IMR-90 (cell line): Measurements from ENCODE around the gene SUGCT. TPM values are rescaled to one million over a fixed set of nuclear protein-coding genes. Genes with fewer than 3 reads are reported as not detected.

Source experiments
- ATAC-seq: fragments of 200-7000 bp; cut with Tn5 transposase; 2 replicates; pipeline ENCODE4 v1.9.1; 2020; ENCODE audit warnings: low read depth, mild to moderate bottlenecking, moderate library complexity
- BruUV-seq: library from RNA; stranded (reverse); fragments of 400-500 nt; replicated peaks from 2 replicates; lab custom pipeline; 2021; lab: Mats Ljungman, UMichigan
- CTCF ChIA-PET: fragments of 300-600 bp; formaldehyde crosslinking; extraction: SDS; loops from one replicate; lab custom pipeline; 2021; ENCODE audit warnings: antibody characterized with exemption; lab: Yijun Ruan, JAX
- POLR2A ChIA-PET: fragments of 300-600 bp; sonication (Branson Sonifier 250); formaldehyde crosslinking; loops from one replicate; lab custom pipeline; 2022; ENCODE audit warnings: antibody characterized with exemption; ENCODE audit not compliant: unreplicated experiment; lab: Charles Lee
- DNase-seq: peaks from one replicate; pipeline ENCODE4 v3.0.0; 2013
- H2AFZ ChIP-seq: replicated peaks from 2 replicates; pipeline ENCODE3; 2013; ENCODE audit warnings: low read length, mild to moderate bottlenecking; ENCODE audit not compliant: poor library complexity
- H2AK5ac ChIP-seq: 2 replicates; pipeline ENCODE4 v1.6.1; 2013; ENCODE audit warnings: low read depth, low read length, inconsistent platforms
- H2AK9ac ChIP-seq: replicated peaks from 2 replicates; pipeline ENCODE3; 2013; ENCODE audit warnings: mild to moderate bottlenecking, low read depth, low read length, moderate library complexity; ENCODE audit not compliant: poor library complexity
- H2BK120ac ChIP-seq: 2 replicates; pipeline ENCODE4 v1.6.1; 2013; ENCODE audit warnings: low read depth, low read length, inconsistent platforms
- H2BK15ac ChIP-seq: 3 replicates; pipeline ENCODE4 v1.6.1; 2013; ENCODE audit warnings: low read depth, low read length, inconsistent platforms
- H2BK20ac ChIP-seq: 2 replicates; pipeline ENCODE4 v1.6.1; 2013; ENCODE audit warnings: low read depth, mild to moderate bottlenecking, inconsistent platforms, low read length, moderate library complexity
- H2BK5ac ChIP-seq: 2 replicates; pipeline ENCODE4 v1.6.1; 2013; ENCODE audit warnings: mild to moderate bottlenecking, low read depth, low read length, inconsistent platforms; ENCODE audit not compliant: poor library complexity, severe bottlenecking
- H3K14ac ChIP-seq: replicated peaks from 2 replicates; pipeline ENCODE4 v1.6.1; 2013; ENCODE audit warnings: low read depth, low read length, inconsistent platforms
- H3K18ac ChIP-seq: 2 replicates; pipeline ENCODE4 v1.6.1; 2013; ENCODE audit warnings: low read depth, low read length, control low read depth
- H3K23ac ChIP-seq: 2 replicates; pipeline ENCODE4 v1.6.1; 2013; ENCODE audit warnings: low read depth, low read length, inconsistent platforms
- H3K27ac ChIP-seq: 2 replicates; pipeline ENCODE4 v1.5.1; 2013; ENCODE audit warnings: mild to moderate bottlenecking, control low read depth, low read length; ENCODE audit not compliant: insufficient read depth
- H3K27me3 ChIP-seq: 2 replicates; pipeline ENCODE4 v1.6.1; 2013; ENCODE audit warnings: low read length; ENCODE audit not compliant: control insufficient read depth, insufficient read depth
- H3K36me3 ChIP-seq: 2 replicates; pipeline ENCODE4 v1.6.1; 2013; ENCODE audit warnings: low read length, mixed read lengths; ENCODE audit not compliant: control insufficient read depth, insufficient read depth
- H3K4ac ChIP-seq: 2 replicates; pipeline ENCODE4 v1.6.1; 2013; ENCODE audit warnings: low read depth, low read length, inconsistent platforms
- H3K4me1 ChIP-seq: 2 replicates; pipeline ENCODE4 v1.6.1; 2013; ENCODE audit warnings: low read length, mixed read lengths; ENCODE audit not compliant: control insufficient read depth, insufficient read depth
- H3K4me2 ChIP-seq: 2 replicates; pipeline ENCODE4 v1.6.1; 2013; ENCODE audit warnings: low read depth, mild to moderate bottlenecking, control low read depth, low read length, moderate library complexity
- H3K4me3 ChIP-seq: 2 replicates; pipeline ENCODE4 v1.5.1; 2013; ENCODE audit warnings: low read depth, mild to moderate bottlenecking, control low read depth, low read length, moderate library complexity; ENCODE audit not compliant: insufficient read depth
- H3K56ac ChIP-seq: 2 replicates; pipeline ENCODE4 v1.6.1; 2013; ENCODE audit warnings: low read length, inconsistent platforms; ENCODE audit not compliant: insufficient read depth; ENCODE audit errors: extremely low read depth
- H3K79me1 ChIP-seq, 2 experiments: 2 replicates each; pipeline ENCODE4 v1.6.1; 2013; ENCODE audit warnings: low read length in 2 of 2, inconsistent platforms in 1 of 2, low read depth in 1 of 2
- H3K9ac ChIP-seq: 2 replicates; pipeline ENCODE4 v1.6.1; 2013; ENCODE audit warnings: low read depth, low read length, control low read depth
- H3K9me1 ChIP-seq: 2 replicates; pipeline ENCODE4 v1.6.1; 2013; ENCODE audit warnings: low read length, inconsistent platforms; ENCODE audit not compliant: insufficient read depth
- H3K9me3 ChIP-seq: 2 replicates; pipeline ENCODE4 v1.6.1; 2013; ENCODE audit warnings: low read length; ENCODE audit not compliant: control insufficient read depth, insufficient read depth
- H4K20me1 ChIP-seq: 2 replicates; pipeline ENCODE4 v1.6.1; 2013; ENCODE audit warnings: low read length, inconsistent platforms; ENCODE audit not compliant: insufficient read depth
- H4K5ac ChIP-seq: 2 replicates; pipeline ENCODE4 v1.6.1; 2013; ENCODE audit warnings: mild to moderate bottlenecking, low read depth, low read length, control low read depth
- H4K8ac ChIP-seq, 2 experiments: 2 replicates each; pipeline ENCODE4 v1.6.1; 2013; ENCODE audit warnings: low read depth in 2 of 2, low read length in 2 of 2, control low read depth in 1 of 2, inconsistent platforms in 1 of 2
- H4K91ac ChIP-seq: 2 replicates; pipeline ENCODE4 v1.6.1; 2013; ENCODE audit warnings: low read depth, low read length, inconsistent platforms; ENCODE audit not compliant: insufficient read depth
- MAFK ChIP-seq: IDR thresholded peaks from 2 replicates; pipeline ENCODE4 v1.6.1; 2012; ENCODE audit warnings: low read depth, low read length, improper control_type of control experiment
- dilution Hi-C: fragments of 300-500 bp; cut with HindIII; formaldehyde crosslinking; loops from one replicate; pipeline ENCODE4 v1.14.3; 2018; ENCODE audit warnings: low sequenced_read_pairs; ENCODE audit not compliant: unreplicated experiment
- in situ Hi-C: fragments of 300-500 bp; cut with MboI; formaldehyde crosslinking; loops from 3 replicates; pipeline ENCODE4 v1.14.3; 2019; ENCODE audit warnings: low sequenced_read_pairs, inconsistent platforms, mixed read lengths
- intact Hi-C: fragments of 100-400 bp; cut with micrococcal nuclease; formaldehyde crosslinking; loops from 2 replicates; pipeline ENCODE4 v1.10.0; 2022
- polyA plus RNA-seq, 3 experiments: library from polyadenylated mRNA; depleted of rRNA; stranded (reverse); fragments of >200 nt; gene quantifications; 2 replicates each; pipeline ENCODE4 v1.2.3, GENCODE V29; 2012; ENCODE audit warnings: low replicate concordance in 1 of 3
- total RNA-seq: library from RNA; depleted of rRNA; stranded (reverse); fragments of >200 nt; gene quantifications from 2 replicates; pipeline ENCODE4 v1.2.3, GENCODE V29; 2012

Gene SUGCT
- total and polyA plus RNA-seq, 2 of the 4 experiments (the other 2 are of a cell fraction): 5.9 to 8.3 TPM

DNA sequence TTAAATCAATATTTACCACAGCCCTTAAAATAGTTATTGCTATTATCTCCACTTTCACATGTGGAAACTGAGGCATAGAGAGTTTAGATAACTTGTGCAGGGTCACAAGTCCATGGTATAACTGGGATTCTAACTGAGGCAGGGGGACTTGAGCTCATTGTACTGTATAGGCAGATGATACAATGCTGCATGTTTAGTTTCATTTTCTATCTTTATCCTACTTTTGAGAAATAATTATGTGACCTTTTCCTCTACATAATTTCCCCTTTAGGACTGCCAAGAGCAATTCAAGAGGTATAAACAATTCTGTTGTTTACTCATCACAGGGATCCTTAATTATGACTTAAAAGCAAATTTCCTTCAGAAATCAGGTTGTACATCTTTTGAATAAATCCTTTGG lies 193.1 kb downstream of the SUGCT start:
- Histone ChIP-seq H3K4me2 (peak overlapping the region; percentile 90; the same call in 1 of the 2 replicates), H4K5ac (peak overlapping the region; percentile 55; the same call in 1 of the 2 replicates), H3K79me1 (no peaks in the 10 kb centered on the region), H4K20me1 (no peaks in the 10 kb centered on the region), H2BK120ac (peak overlapping the region; percentile 72; the same call in 1 of the 2 replicates), H3K4ac (no peak overlapping the region; the same call in 1 of the 2 replicates), H3K9ac (no peak overlapping the region; the same call in 1 of the 2 replicates), H3K27ac (no peak overlapping the region), H2BK15ac (peak overlapping the region; percentile 48; the same call in 1 of the 3 replicates), H3K36me3 (no peaks in the 10 kb centered on the region), H2AFZ (no peak overlapping the region), H4K8ac (peak overlapping the region in 1 of 2 experiments; percentile 72; a peak in 2 of 4 replicates), H2AK5ac (no peak overlapping the region), H3K18ac (peak overlapping the region; percentile 85; the same call in 1 of the 2 replicates), H3K4me1 (peaks cover 4% of the 10 kb centered on the region), H3K9me1 (no peaks in the 10 kb centered on the region), H3K4me3 (no peak overlapping the region), H3K14ac (0 out of 2 replicates have a peak overlapping the region, but pooled peaks have one; percentile 58), H2BK20ac (no peak overlapping the region), H4K91ac (no peak overlapping the region), H2AK9ac (no peak overlapping the region), H3K23ac (no peak overlapping the region; the same call in 1 of the 2 replicates), H2BK5ac (no peak overlapping the region), H3K56ac (no peak overlapping the region), H3K9me3 (no peaks in the 10 kb centered on the region), H3K27me3 (no peaks in the 10 kb centered on the region)
- DNase-seq (no peak), ATAC-seq (no peak)
- intact Hi-C loops: no loop called here
- TF ChIP-seq MAFK: no peak
- POLR2A ChIA-PET: no interaction called here
- no TSS peak for BruUV-seq
- CTCF ChIA-PET: no interaction called here
- in situ Hi-C loops: loop anchor here (5.0 kb wide), 1 partner anchor 434 kb away; no protein-coding TSS in a partner anchor
- dilution Hi-C loops: no loop called here
